Measurements from ENCODE around the gene C12orf76.

Gene C12orf76

GRCh38 chr12:109998904-109999648 lies 49.2 kb downstream of the C12orf76 start, which contains the start of gene ANKRD13A (continued):
- no peak for TF ChIP-seq ZNF768 (tag by site-specific recombination; IDR thresholded peaks at IDR 0.05)
- TF ChIP-seq ZBTB7A (tag by site-specific recombination; IDR thresholded peaks at IDR 0.05; ENCODE audit: low read depth): peak; percentile 92
- TF ChIP-seq EGR2 (tag by site-specific recombination; IDR thresholded peaks at IDR 0.05; ENCODE audit: low read depth): 0 out of 2 replicates have a peak, but pooled peaks have one; percentile 13
- peak; percentile 91 for TF ChIP-seq ZBTB17 (tag by site-specific recombination; IDR thresholded peaks at IDR 0.05)
- TF ChIP-seq ZBTB1 (tag by site-specific recombination; IDR thresholded peaks at IDR 0.05): no peak
- TF ChIP-seq SCRT1 (tag by site-specific recombination; IDR thresholded peaks at IDR 0.05; ENCODE audit: borderline replicate concordance): no peak; the same call in 1 of the 2 replicates
- TF ChIP-seq ZNF529 (tag by site-specific recombination; IDR thresholded peaks at IDR 0.05; ENCODE audit: insufficient replicate concordance): no peak
- no peak for TF ChIP-seq MEIS1 (CRISPR knock-in tag; IDR thresholded peaks at IDR 0.05; ENCODE audit: borderline replicate concordance)
- TF ChIP-seq, protein P1, sequence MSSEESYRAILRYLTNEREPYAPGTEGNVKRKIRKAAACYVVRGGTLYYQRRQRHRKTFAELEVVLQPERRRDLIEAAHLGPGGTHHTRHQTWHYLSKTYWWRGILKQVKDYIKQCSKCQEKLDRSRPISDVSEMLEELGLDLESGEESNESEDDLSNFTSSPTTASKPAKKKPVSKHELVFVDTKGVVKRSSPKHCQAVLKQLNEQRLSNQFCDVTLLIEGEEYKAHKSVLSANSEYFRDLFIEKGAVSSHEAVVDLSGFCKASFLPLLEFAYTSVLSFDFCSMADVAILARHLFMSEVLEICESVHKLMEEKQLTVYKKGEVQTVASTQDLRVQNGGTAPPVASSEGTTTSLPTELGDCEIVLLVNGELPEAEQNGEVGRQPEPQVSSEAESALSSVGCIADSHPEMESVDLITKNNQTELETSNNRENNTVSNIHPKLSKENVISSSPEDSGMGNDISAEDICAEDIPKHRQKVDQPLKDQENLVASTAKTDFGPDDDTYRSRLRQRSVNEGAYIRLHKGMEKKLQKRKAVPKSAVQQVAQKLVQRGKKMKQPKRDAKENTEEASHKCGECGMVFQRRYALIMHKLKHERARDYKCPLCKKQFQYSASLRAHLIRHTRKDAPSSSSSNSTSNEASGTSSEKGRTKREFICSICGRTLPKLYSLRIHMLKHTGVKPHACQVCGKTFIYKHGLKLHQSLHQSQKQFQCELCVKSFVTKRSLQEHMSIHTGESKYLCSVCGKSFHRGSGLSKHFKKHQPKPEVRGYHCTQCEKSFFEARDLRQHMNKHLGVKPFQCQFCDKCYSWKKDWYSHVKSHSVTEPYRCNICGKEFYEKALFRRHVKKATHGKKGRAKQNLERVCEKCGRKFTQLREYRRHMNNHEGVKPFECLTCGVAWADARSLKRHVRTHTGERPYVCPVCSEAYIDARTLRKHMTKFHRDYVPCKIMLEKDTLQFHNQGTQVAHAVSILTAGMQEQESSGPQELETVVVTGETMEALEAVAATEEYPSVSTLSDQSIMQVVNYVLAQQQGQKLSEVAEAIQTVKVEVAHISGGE (tag by site-specific recombination; conservative IDR thresholded peaks at IDR 0.05; ENCODE audit: low read depth): peak; percentile 94
- TF ChIP-seq, protein P2, sequence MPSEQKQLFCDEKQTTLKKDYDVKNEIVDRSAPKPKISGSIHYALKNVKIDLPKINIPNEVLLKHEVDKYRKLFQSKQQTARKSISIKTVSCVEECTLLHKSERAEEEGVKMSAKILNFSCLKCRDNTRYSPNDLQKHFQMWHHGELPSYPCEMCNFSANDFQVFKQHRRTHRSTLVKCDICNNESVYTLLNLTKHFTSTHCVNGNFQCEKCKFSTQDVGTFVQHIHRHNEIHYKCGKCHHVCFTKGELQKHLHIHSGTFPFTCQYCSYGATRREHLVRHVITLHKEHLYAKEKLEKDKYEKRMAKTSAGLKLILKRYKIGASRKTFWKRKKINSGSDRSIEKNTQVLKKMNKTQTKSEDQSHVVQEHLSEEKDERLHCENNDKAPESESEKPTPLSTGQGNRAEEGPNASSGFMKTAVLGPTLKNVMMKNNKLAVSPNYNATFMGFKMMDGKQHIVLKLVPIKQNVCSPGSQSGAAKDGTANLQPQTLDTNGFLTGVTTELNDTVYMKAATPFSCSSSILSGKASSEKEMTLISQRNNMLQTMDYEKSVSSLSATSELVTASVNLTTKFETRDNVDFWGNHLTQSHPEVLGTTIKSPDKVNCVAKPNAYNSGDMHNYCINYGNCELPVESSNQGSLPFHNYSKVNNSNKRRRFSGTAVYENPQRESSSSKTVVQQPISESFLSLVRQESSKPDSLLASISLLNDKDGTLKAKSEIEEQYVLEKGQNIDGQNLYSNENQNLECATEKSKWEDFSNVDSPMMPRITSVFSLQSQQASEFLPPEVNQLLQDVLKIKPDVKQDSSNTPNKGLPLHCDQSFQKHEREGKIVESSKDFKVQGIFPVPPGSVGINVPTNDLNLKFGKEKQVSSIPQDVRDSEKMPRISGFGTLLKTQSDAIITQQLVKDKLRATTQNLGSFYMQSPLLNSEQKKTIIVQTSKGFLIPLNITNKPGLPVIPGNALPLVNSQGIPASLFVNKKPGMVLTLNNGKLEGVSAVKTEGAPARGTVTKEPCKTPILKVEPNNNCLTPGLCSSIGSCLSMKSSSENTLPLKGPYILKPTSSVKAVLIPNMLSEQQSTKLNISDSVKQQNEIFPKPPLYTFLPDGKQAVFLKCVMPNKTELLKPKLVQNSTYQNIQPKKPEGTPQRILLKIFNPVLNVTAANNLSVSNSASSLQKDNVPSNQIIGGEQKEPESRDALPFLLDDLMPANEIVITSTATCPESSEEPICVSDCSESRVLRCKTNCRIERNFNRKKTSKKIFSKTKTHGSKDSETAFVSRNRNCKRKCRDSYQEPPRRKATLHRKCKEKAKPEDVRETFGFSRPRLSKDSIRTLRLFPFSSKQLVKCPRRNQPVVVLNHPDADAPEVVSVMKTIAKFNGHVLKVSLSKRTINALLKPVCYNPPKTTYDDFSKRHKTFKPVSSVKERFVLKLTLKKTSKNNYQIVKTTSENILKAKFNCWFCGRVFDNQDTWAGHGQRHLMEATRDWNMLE (tag by site-specific recombination; conservative IDR thresholded peaks at IDR 0.05; ENCODE audit: low read depth): peak; percentile 90
- TF ChIP-seq, protein P3, sequence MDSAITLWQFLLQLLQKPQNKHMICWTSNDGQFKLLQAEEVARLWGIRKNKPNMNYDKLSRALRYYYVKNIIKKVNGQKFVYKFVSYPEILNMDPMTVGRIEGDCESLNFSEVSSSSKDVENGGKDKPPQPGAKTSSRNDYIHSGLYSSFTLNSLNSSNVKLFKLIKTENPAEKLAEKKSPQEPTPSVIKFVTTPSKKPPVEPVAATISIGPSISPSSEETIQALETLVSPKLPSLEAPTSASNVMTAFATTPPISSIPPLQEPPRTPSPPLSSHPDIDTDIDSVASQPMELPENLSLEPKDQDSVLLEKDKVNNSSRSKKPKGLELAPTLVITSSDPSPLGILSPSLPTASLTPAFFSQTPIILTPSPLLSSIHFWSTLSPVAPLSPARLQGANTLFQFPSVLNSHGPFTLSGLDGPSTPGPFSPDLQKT (IDR thresholded peaks at IDR 0.05; ENCODE audit: borderline replicate concordance, low read depth, low read length): no peak
- 0 out of 2 replicates have a peak, but pooled peaks have one; percentile 74 for TF ChIP-seq ZNF610 (tag by site-specific recombination; IDR thresholded peaks at IDR 0.05; ENCODE audit: borderline replicate concordance)
- TF ChIP-seq ZNF223 (tag by site-specific recombination; IDR thresholded peaks at IDR 0.05): no peak
- no peak for TF ChIP-seq ZNF112 (tag by site-specific recombination; IDR thresholded peaks at IDR 0.05)
- TF ChIP-seq ZNF830 (tag by site-specific recombination; IDR thresholded peaks at IDR 0.05; ENCODE audit: low read depth): no peak
- TF ChIP-seq ZNF561 (tag by site-specific recombination; IDR thresholded peaks at IDR 0.05; ENCODE audit: borderline replicate concordance): peak; percentile 97
- TF ChIP-seq ZNF596 (tag by site-specific recombination; IDR thresholded peaks at IDR 0.05): no peak
- TF ChIP-seq TCF7L2 (IDR thresholded peaks at IDR 0.05; ENCODE audit: borderline replicate concordance, low read depth, low read length): peak; percentile 84
- TF ChIP-seq ZNF394 (tag by site-specific recombination; IDR thresholded peaks at IDR 0.05; ENCODE audit: borderline replicate concordance): peak; percentile 87; the same call in 1 of the 2 replicates
- TF ChIP-seq ZNF274 (IDR thresholded peaks at IDR 0.05; ENCODE audit: low read length): no peak
- TF ChIP-seq ZNF274 (tag by site-specific recombination; IDR thresholded peaks at IDR 0.05; ENCODE audit: borderline replicate concordance): no peak
- TF ChIP-seq TRIM28 (IDR thresholded peaks at IDR 0.05; ENCODE audit: borderline replicate concordance, low read length): peak; percentile 44; the same call in 1 of the 2 replicates
- peak; percentile 97 for TF ChIP-seq ZNF639 (tag by site-specific recombination; IDR thresholded peaks at IDR 0.05)
- TF ChIP-seq ZNF560 (tag by site-specific recombination; IDR thresholded peaks at IDR 0.05; ENCODE audit: borderline replicate concordance): no peak
- no peak for TF ChIP-seq ZFP3 (tag by site-specific recombination; IDR thresholded peaks at IDR 0.05; ENCODE audit: low read depth)
- no peak for TF ChIP-seq RBAK (tag by site-specific recombination; IDR thresholded peaks at IDR 0.05)
